B cell (primary cell): ENCODE data around the gene NWD2.

ENCODE experiments used
- EZH2 ChIP-seq: IDR thresholded peaks from 2 replicates; pipeline ENCODE4 v1.6.1; 2012; ENCODE audit warnings: borderline replicate concordance, low read depth, mild to moderate bottlenecking, moderate library complexity, low read length; ENCODE audit not compliant: insufficient read depth, poor library complexity, severe bottlenecking
- TF ChIP-seq, protein P1 (sequence below): fragments of 200-600 bp; IDR thresholded peaks from one replicate; pipeline ENCODE4 v1.8.0; 2022; ENCODE audit warnings: antibody characterized with exemption, mild to moderate bottlenecking

DNA sequence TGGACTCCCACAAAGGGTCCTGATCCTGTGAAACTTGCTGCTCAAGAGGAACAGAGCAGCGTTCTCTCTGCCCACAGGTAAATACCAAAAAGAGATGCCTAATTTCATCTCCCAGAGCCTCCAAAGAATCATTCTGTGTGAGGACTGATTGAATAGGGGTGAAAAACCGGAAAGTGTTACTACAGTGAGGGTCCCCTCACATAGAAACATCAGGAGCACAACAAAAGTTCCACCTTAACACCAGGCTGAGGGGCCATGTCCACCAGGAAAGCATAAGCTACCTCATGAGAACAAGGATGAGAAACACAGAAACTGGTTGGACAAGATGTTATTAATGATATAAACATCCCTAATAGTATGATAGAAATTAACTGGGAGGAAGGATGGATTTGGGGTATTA, 140.9 kb downstream of the NWD2 start:
- TF ChIP-seq, protein P1, sequence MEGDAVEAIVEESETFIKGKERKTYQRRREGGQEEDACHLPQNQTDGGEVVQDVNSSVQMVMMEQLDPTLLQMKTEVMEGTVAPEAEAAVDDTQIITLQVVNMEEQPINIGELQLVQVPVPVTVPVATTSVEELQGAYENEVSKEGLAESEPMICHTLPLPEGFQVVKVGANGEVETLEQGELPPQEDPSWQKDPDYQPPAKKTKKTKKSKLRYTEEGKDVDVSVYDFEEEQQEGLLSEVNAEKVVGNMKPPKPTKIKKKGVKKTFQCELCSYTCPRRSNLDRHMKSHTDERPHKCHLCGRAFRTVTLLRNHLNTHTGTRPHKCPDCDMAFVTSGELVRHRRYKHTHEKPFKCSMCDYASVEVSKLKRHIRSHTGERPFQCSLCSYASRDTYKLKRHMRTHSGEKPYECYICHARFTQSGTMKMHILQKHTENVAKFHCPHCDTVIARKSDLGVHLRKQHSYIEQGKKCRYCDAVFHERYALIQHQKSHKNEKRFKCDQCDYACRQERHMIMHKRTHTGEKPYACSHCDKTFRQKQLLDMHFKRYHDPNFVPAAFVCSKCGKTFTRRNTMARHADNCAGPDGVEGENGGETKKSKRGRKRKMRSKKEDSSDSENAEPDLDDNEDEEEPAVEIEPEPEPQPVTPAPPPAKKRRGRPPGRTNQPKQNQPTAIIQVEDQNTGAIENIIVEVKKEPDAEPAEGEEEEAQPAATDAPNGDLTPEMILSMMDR = no peak
- TF ChIP-seq EZH2 = no peak
